ENCODE data around the gene TLE7.

The TLE7 gene

GRCh38 chr16:71396594-71396993, 45.3 kb downstream of the TLE7 start:
- TF ChIP-seq POLR2AphosphoS5 (IDR thresholded peaks at IDR 0.05; ENCODE audit: low read depth, low read length) (no peak), SIN3A (IDR thresholded peaks at IDR 0.05; ENCODE audit: borderline replicate concordance, insufficient read depth, low read length) (no peak), FOXP2 (optimal IDR thresholded peaks at IDR 0.05; ENCODE audit: borderline replicate concordance, extremely low read depth, extremely low read length, insufficient read depth) (no peak), TAF1 (IDR thresholded peaks at IDR 0.05; ENCODE audit: borderline replicate concordance, insufficient read depth, low read length) (no peak)
- TF ChIP-seq, protein P1, sequence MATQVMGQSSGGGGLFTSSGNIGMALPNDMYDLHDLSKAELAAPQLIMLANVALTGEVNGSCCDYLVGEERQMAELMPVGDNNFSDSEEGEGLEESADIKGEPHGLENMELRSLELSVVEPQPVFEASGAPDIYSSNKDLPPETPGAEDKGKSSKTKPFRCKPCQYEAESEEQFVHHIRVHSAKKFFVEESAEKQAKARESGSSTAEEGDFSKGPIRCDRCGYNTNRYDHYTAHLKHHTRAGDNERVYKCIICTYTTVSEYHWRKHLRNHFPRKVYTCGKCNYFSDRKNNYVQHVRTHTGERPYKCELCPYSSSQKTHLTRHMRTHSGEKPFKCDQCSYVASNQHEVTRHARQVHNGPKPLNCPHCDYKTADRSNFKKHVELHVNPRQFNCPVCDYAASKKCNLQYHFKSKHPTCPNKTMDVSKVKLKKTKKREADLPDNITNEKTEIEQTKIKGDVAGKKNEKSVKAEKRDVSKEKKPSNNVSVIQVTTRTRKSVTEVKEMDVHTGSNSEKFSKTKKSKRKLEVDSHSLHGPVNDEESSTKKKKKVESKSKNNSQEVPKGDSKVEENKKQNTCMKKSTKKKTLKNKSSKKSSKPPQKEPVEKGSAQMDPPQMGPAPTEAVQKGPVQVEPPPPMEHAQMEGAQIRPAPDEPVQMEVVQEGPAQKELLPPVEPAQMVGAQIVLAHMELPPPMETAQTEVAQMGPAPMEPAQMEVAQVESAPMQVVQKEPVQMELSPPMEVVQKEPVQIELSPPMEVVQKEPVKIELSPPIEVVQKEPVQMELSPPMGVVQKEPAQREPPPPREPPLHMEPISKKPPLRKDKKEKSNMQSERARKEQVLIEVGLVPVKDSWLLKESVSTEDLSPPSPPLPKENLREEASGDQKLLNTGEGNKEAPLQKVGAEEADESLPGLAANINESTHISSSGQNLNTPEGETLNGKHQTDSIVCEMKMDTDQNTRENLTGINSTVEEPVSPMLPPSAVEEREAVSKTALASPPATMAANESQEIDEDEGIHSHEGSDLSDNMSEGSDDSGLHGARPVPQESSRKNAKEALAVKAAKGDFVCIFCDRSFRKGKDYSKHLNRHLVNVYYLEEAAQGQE (IDR thresholded peaks at IDR 0.05; ENCODE audit: insufficient read depth in 1 of 2, low read depth in 2 of 2, low read length in 2 of 2) = no peak

GRCh38 chr16:71389330-71389729, 52.5 kb downstream of the TLE7 start:
- no peak for TF ChIP-seq POLR2AphosphoS5 (IDR thresholded peaks at IDR 0.05; ENCODE audit: low read depth, low read length)
- TF ChIP-seq TAF1 (IDR thresholded peaks at IDR 0.05; ENCODE audit: borderline replicate concordance, insufficient read depth, low read length) = no peak
- TF ChIP-seq SIN3A (IDR thresholded peaks at IDR 0.05; ENCODE audit: borderline replicate concordance, insufficient read depth, low read length) = no peak
- TF ChIP-seq, protein P1 (IDR thresholded peaks at IDR 0.05; ENCODE audit: insufficient read depth in 1 of 2, low read depth in 2 of 2, low read length in 2 of 2) = no peak
- no peak for TF ChIP-seq FOXP2 (optimal IDR thresholded peaks at IDR 0.05; ENCODE audit: borderline replicate concordance, extremely low read depth, extremely low read length, insufficient read depth)

DNA sequence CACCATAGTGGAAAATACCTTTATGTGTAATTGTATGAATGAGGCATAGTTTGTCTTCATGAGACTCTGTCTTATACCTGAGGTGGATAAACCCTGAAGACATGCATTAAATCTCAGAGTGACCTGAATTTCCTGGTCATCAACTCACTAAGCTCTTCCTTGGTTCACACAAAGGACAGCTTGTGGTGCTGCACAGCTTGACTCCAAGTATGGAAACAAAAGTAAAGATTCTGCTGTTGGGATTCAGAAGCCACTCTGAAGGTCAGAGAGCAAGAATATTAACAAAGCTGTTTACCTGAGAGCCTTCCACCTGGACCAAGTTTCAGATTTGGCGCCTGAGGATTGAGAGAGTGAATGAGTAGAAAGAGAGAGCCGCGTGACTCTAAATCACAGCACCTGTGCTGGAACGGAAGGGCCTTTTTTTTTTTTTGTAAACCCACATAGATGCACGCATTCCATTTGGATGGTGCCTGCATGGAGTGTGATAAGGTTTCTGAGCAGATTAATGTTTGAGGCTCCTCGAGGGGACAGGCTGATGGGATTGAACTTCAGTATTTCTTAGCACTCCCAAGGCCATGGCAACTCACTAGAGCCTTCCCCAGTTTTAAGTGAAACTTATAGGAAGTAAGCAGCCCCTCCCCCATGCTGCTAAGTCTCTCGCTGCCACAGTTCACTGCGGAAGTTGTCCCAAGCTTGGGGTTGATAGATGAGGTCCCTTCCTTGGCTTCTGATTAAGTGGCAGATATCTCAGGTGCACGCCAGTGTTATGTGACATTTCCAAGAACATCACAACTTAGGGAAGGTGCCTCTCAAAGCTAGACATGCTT, 54.6 kb downstream of the TLE7 start:
- TF ChIP-seq, protein P1 (IDR thresholded peaks at IDR 0.05; ENCODE audit: insufficient read depth in 1 of 2, low read depth in 2 of 2, low read length in 2 of 2) = no peak

DNA sequence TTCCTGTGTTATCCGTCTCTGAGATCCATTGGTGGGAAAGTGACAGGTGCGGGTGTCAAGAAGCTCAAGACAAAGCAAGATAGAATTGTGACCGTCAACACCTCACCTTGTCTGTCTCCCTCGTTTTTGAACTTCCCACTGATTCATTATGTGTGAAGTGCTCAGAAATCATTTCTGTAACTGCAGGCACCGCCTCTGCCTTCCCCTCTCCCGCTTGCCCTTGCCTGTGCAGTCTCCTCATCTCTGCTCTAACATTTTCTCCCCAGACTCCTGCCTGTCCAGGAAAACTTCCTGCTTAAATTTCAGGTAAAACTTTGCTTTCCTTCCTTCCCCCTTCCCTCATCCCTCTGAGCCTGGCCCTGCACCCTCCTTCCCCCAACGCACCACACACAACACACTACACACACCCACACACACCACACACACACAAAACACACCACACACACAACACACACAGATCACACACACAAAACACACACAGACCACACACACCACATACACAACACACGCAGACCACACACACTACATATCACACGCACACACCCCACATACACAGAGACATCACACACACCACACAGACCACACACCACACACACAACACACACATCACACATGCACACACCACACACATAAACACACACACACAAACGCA, 57.7 kb downstream of the TLE7 start:
- TF ChIP-seq FOXP2 (optimal IDR thresholded peaks at IDR 0.05; ENCODE audit: borderline replicate concordance, extremely low read depth, extremely low read length, insufficient read depth) (no peak), POLR2AphosphoS5 (IDR thresholded peaks at IDR 0.05; ENCODE audit: low read depth, low read length) (no peak), SIN3A (IDR thresholded peaks at IDR 0.05; ENCODE audit: borderline replicate concordance, insufficient read depth, low read length) (no peak), TAF1 (IDR thresholded peaks at IDR 0.05; ENCODE audit: borderline replicate concordance, insufficient read depth, low read length) (no peak)
- TF ChIP-seq, protein P1 (IDR thresholded peaks at IDR 0.05; ENCODE audit: insufficient read depth in 1 of 2, low read depth in 2 of 2, low read length in 2 of 2) = no peak

Data from PFSK-1 (cell line).